Psoas muscle (tissue), 8 donors: Measurements from ENCODE around the gene PPP1R9B. TPM values are rescaled to one million over a fixed set of nuclear protein-coding genes. Genes with fewer than 3 reads are reported as not detected.
A peak's percentile ranks its signal among the peaks of the same experiment; 100 is the strongest.

Source experiments
- ATAC-seq, 4 donors: fragments of 200-7000 bp; cut with Tn5 transposase; one replicate each; pipeline ENCODE4 v1.9.1; 2020; ENCODE audit warnings: moderate library complexity in 3 of 4, mild to moderate bottlenecking in 2 of 4
- DNase-seq, 2 donors: peaks; one replicate each; pipeline ENCODE4 v3.0.0-alpha.2; 2020
- H3K27ac ChIP-seq: fragments of 200-600 bp; one replicate; pipeline ENCODE4 v1.8.0; 2022
- H3K27me3 ChIP-seq, 3 donors: fragments of 200-600 bp in 1 of 3; one replicate each; pipeline versions ENCODE4 v1.6.1 to v1.8.0; 2013 to 2022; ENCODE audit warnings: low read length in 2 of 3, mild to moderate bottlenecking in 2 of 3, moderate library complexity in 1 of 3; ENCODE audit not compliant: insufficient read depth in 3 of 3
- H3K36me3 ChIP-seq, 2 donors: fragments of 200-600 bp in 1 of 2; one replicate each; pipeline versions ENCODE4 v1.6.1 to v1.8.0; 2013 to 2022; ENCODE audit warnings: low read depth in 1 of 2, mild to moderate bottlenecking in 1 of 2, moderate library complexity in 1 of 2; ENCODE audit not compliant: insufficient read depth in 1 of 2
- H3K4me1 ChIP-seq: fragments of 200-600 bp; one replicate; pipeline ENCODE4 v1.8.0; 2022
- H3K4me3 ChIP-seq: fragments of 200-600 bp; one replicate; pipeline ENCODE4 v1.8.0; 2022; ENCODE audit warnings: mild to moderate bottlenecking
- H3K9me3 ChIP-seq: fragments of 200-600 bp; one replicate; pipeline ENCODE4 v1.8.0; 2022
- CTCF ChIP-seq: fragments of 200-600 bp; IDR thresholded peaks from one replicate; pipeline ENCODE4 v1.8.0; 2022; ENCODE audit warnings: antibody characterized with exemption
- WGBS, 3 donors: extraction: QIAGEN DNeasy Blood & Tissue Kit; methylation state at CpG; one replicate each; pipeline versions ENCODE4 v1.1.6 to v1.1.7; 2013; 5-methylcytosine and 5-hydroxymethylcytosine counted together
- intact Hi-C, 2 donors: fragments of 100-400 bp; cut with DNase I; formaldehyde crosslinking; loops; one replicate each; pipeline versions ENCODE4 v1.11.0 to v1.14.2; 2022
- polyA plus RNA-seq, 3 donors: library from polyadenylated mRNA; stranded (reverse); fragments of 200-250 nt; gene quantifications; one replicate each; pipeline ENCODE4 v1.2.3, GENCODE V29; 2013
- total RNA-seq, 4 donors: library from RNA; stranded (reverse); fragmentation: NEBNext Ultra II Directional in 2 of 4; extraction: Animal tissue kit (Norgen Biotek cat#: 25700) in 2 of 4; gene quantifications; one replicate each; pipeline versions ENCODE4 v1.2.1 to v1.2.4, GENCODE V29; 2021 to 2023
- donor health status: healthy with polysubstance abuse.
- donor health status: DM: no; HTN: no; CAD: no; lungs with moderate emphysema.
- donor health status: Bipolar disorder and iron deficiency.
- donor health status: healthy.
- donor health status: DM: yes; HTN: yes; CAD: no.
- donor health status: DM: no; HTN: no; CAD: no.
- donor health status: DM: no; HTN: no; CAD: no.
- donor health status: DM: yes; HTN: yes; CAD: no.

Gene PPP1R9B
- total and polyA plus RNA-seq, 7 donors: 7.0 to 26.5 (median 15.1) TPM

GRCh38 chr17:50141745-50142110 is 8.7 kb downstream of the PPP1R9B start:
- WGBS, 3 donors: 51 to 65% (median 56%) methylated on average over 8 of the region's 8 CpGs
- peaks cover 18% of the 10 kb centered on the region for H3K4me1 ChIP-seq
- H3K27ac ChIP-seq: no peak overlapping the region

GRCh38 chr17:50141026-50141744 is 9.3 kb downstream of the PPP1R9B start:
- TF ChIP-seq CTCF: no peak
- intact Hi-C loops: loop anchor here in 1 of 2 donors (2.0 kb wide), 1 partner anchor 20 kb away; no protein-coding TSS in a partner anchor
- H3K27me3 ChIP-seq: no peaks in the 10 kb centered on the region
- no peak overlapping the region for H3K27ac ChIP-seq
- H3K36me3 ChIP-seq: peaks cover 15 to 90% of the 10 kb centered on the region in 2 donors
- ATAC-seq (no peak), DNase-seq (peak in 1 of 2 donors; percentile 47)
- no peak overlapping the region for H3K4me3 ChIP-seq
- 80 to 82% (median 81%) methylated on average over 16 of the region's 16 CpGs for WGBS, 3 donors
- H3K9me3 ChIP-seq: no peaks in the 10 kb centered on the region
- peaks cover 13% of the 10 kb centered on the region for H3K4me1 ChIP-seq

More at GRCh38 chr17:50141745-50142110, 8.7 kb downstream of the PPP1R9B start:
- Histone ChIP-seq H3K4me3 (no peak overlapping the region), H3K9me3 (no peaks in the 10 kb centered on the region), H3K27me3 (no peaks in the 10 kb centered on the region), H3K36me3 (peaks cover 15 to 85% of the 10 kb centered on the region in 2 donors)
- DNase-seq (peak in 1 of 2 donors; percentile 19), ATAC-seq (no peak)
- TF ChIP-seq CTCF: no peak
- intact Hi-C loops: loop anchor here in 1 of 2 donors (2.0 kb wide), 1 partner anchor 19 kb away; no protein-coding TSS in a partner anchor

- peaks cover 15 to 98% of the 10 kb centered on the region in 2 donors for H3K36me3 ChIP-seq
- peaks cover 4% of the 10 kb centered on the region for H3K4me1 ChIP-seq
- no peaks in the 10 kb centered on the region for H3K27me3 ChIP-seq
- H3K27ac ChIP-seq: peak overlapping the region; percentile 27
- ATAC-seq (peak; percentile 83 to 90 (median 88)), DNase-seq (peak; percentile 80 to 91)
- WGBS, 3 donors: 37 to 47% (median 37%) methylated on average over 19 of the region's 19 CpGs
- no peaks in the 10 kb centered on the region for H3K9me3 ChIP-seq
- no peak overlapping the region for H3K4me3 ChIP-seq
- intact Hi-C loops: loop anchor here (2.0 to 5.0 kb wide), 2 partner anchors 21 to 37 kb away; no protein-coding TSS in a partner anchor
- peak; percentile 97 for TF ChIP-seq CTCF
Observed at GRCh38 chr17:50139950-50140885, 10.3 kb downstream of the PPP1R9B start.

- Histone ChIP-seq H3K9me3 (no peaks in the 10 kb centered on the region), H3K4me1 (peaks cover 6% of the 10 kb centered on the region), H3K4me3 (no peak overlapping the region), H3K36me3 (peaks cover 15 to 97% of the 10 kb centered on the region in 2 donors), H3K27me3 (no peaks in the 10 kb centered on the region), H3K27ac (peak overlapping the region; percentile 24)
- DNase-seq (peak in 1 of 2 donors; percentile 48), ATAC-seq (no peak)
- intact Hi-C loops: loop anchor here in 1 of 2 donors (5.0 kb wide), 1 partner anchor 38 kb away; no protein-coding TSS in a partner anchor
- 85 to 86% (median 85%) methylated on average over 15 of the region's 15 CpGs for WGBS, 3 donors
- TF ChIP-seq CTCF: no peak
Observed at GRCh38 chr17:50139185-50139783, 11.2 kb downstream of the PPP1R9B start.
